Measurements from ENCODE around the gene LEMD2.

DNA sequence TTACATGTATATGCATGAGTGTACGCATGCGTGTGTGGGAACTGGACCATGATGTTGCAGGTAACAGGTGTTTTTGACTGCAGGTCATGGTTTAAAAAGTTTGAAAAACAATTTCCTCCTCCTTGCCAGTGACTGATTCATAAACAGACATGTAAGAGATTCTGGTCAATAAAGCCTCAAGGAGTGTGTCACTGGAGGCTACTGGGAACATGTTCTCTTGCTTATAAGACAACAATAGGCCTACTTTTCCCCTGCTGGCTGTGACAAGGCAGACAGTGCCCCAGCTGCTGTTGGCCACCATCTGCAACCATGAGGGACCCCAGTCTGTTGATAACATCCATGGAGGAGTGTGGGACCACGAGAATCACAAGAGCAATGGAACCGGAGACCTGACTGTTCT, 12.7 kb downstream of the LEMD2 start:
- TF ChIP-seq ELK1 (IDR thresholded peaks at IDR 0.05; ENCODE audit: borderline replicate concordance, low read depth, low read length) (no peak), NFE2L2 (IDR thresholded peaks at IDR 0.05; ENCODE audit: low read depth, low read length) (no peak), RAD21 (IDR thresholded peaks at IDR 0.05; ENCODE audit: low read length) (no peak), USF2 (IDR thresholded peaks at IDR 0.05; ENCODE audit: low read depth, low read length) (no peak), SMC3 (IDR thresholded peaks at IDR 0.05; ENCODE audit: low read depth, low read length) (no peak), POLR2A (IDR thresholded peaks at IDR 0.05; ENCODE audit: low read depth, low read length) (no peak), MAFK (IDR thresholded peaks at IDR 0.05; ENCODE audit: low read depth, low read length) (no peak), RFX5 (IDR thresholded peaks at IDR 0.05; ENCODE audit: low read depth, low read length) (no peak), FOS (IDR thresholded peaks at IDR 0.05; ENCODE audit: low read depth, low read length) (no peak), MXI1 (IDR thresholded peaks at IDR 0.05; ENCODE audit: borderline replicate concordance, low read depth, low read length) (no peak), CEBPB (IDR thresholded peaks at IDR 0.05; ENCODE audit: low read depth, low read length) (no peak), RCOR1 (IDR thresholded peaks at IDR 0.05; ENCODE audit: insufficient replicate concordance, low read length) (no peak)
- TF ChIP-seq, protein P1, sequence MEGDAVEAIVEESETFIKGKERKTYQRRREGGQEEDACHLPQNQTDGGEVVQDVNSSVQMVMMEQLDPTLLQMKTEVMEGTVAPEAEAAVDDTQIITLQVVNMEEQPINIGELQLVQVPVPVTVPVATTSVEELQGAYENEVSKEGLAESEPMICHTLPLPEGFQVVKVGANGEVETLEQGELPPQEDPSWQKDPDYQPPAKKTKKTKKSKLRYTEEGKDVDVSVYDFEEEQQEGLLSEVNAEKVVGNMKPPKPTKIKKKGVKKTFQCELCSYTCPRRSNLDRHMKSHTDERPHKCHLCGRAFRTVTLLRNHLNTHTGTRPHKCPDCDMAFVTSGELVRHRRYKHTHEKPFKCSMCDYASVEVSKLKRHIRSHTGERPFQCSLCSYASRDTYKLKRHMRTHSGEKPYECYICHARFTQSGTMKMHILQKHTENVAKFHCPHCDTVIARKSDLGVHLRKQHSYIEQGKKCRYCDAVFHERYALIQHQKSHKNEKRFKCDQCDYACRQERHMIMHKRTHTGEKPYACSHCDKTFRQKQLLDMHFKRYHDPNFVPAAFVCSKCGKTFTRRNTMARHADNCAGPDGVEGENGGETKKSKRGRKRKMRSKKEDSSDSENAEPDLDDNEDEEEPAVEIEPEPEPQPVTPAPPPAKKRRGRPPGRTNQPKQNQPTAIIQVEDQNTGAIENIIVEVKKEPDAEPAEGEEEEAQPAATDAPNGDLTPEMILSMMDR (conservative IDR thresholded peaks at IDR 0.05; ENCODE audit: low read depth, low read length), result no peak
